Duodenal mucosa (tissue), 2 donors: ENCODE results near the gene KRCC1.

Experiments
- H3K27ac ChIP-seq: one replicate; pipeline ENCODE4 v1.7.0; 2013; ENCODE audit warnings: low read depth, low read length
- H3K27me3 ChIP-seq, 2 donors: one replicate each; pipeline ENCODE4 v1.7.0; 2013; ENCODE audit warnings: low read length in 2 of 2, control low read depth in 1 of 2; ENCODE audit not compliant: insufficient read depth in 2 of 2, control insufficient read depth in 1 of 2
- H3K36me3 ChIP-seq, 2 donors: one replicate each; pipeline ENCODE4 v1.7.0; 2013; ENCODE audit warnings: low read length in 2 of 2, control low read depth in 1 of 2; ENCODE audit not compliant: insufficient read depth in 2 of 2, control insufficient read depth in 1 of 2
- H3K4me1 ChIP-seq, 2 donors: one replicate each; pipeline ENCODE4 v1.7.0; 2013; ENCODE audit warnings: low read length in 2 of 2, control low read depth in 1 of 2; ENCODE audit not compliant: insufficient read depth in 2 of 2, control insufficient read depth in 1 of 2
- H3K4me3 ChIP-seq, 2 donors: one replicate each; pipeline ENCODE4 v1.7.0; 2013; ENCODE audit warnings: low read length in 2 of 2, low read depth in 1 of 2
- H3K9ac ChIP-seq, 2 donors: one replicate each; pipeline ENCODE4 v1.7.0; 2013; ENCODE audit warnings: low read length in 2 of 2, low read depth in 1 of 2
- H3K9me3 ChIP-seq, 2 donors: one replicate each; pipeline ENCODE4 v1.7.0; 2013; ENCODE audit warnings: low read length in 2 of 2, control low read depth in 1 of 2; ENCODE audit not compliant: control insufficient read depth in 1 of 2

KRCC1 gene

DNA sequence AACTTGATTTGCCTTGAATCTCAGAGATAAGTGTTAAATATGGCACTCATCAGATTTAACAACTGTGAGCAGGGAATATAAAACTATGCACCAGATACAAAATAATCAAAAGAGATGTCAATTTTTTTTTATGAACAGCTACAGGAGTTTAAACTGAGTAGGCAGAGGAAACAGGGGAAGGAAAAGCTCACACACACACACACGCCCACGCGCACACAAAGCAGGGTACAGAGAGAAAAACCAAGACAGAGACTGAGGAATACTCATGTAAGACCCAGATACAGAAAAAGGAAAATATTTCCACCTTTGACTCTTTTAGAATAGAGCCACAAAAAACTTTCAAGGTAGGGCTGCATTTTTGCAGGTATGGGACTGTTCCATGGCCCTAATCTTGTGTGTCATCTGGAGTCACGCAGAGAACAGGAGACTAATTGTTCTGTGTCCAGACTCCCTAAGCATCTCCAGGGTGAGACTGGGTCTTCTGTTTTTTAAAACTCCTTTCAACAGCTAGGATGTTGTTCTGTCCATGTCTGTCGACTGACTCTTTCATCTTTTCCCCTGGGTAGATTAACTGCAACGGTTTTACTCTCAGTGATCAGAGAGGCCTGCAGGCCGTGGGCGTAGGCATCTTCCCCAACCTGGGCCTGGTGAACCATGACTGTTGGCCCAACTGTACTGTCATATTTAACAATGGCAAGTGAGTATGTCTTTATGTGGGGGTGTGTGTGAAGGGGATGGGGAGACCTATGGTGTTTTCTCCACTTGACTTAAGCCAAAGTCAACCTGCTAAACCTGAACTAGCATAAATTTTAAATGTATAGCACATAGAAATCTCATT lies 35.1 kb upstream of the KRCC1 start:
- Histone ChIP-seq H3K27ac (no peak overlapping the region), H3K27me3 (no peaks in the 10 kb centered on the region), H3K36me3 (no peaks in the 10 kb centered on the region), H3K9me3 (no peaks in the 10 kb centered on the region), H3K9ac (no peak overlapping the region), H3K4me3 (no peak overlapping the region), H3K4me1 (no peaks in the 10 kb centered on the region)

DNA sequence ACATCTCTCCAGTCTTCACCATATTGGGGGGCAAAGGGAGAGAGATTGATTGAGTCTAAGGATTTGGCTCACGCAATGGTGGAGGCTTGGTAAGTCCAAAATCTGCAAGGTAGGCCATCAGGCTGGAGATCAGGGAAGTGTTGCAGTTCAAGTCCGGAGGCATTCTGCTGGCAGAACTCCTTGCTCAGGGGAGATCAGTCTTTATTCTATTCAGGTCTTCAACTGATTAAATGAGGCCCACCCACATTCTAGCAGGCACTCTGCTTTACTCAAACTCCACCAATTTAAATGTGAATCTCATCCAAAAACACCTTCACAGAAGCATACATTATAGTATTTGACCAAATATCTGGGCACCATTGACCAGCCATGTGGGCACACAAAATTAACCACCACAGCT lies 33.4 kb upstream of the KRCC1 start:
- Histone ChIP-seq H3K27me3 (no peaks in the 10 kb centered on the region), H3K4me1 (no peaks in the 10 kb centered on the region), H3K9ac (no peak overlapping the region), H3K27ac (no peak overlapping the region), H3K9me3 (no peaks in the 10 kb centered on the region), H3K36me3 (no peaks in the 10 kb centered on the region), H3K4me3 (no peak overlapping the region)

DNA sequence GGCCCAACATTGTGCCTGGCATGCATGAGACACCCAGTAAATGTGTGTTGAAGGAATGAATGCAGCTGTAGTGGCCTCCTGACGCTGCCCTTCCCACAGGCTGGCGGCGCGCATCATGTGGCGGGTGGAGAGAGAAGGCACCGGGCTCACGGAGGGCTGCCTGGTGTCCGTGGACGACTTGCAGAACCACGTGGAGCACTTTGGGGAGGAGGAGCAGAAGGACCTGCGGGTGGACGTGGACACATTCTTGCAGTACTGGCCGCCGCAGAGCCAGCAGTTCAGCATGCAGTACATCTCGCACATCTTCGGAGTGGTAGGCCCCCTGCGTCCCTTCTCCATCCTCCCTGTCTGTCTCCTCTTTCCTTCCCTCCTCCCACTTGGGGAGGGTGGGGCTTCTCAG lies 32.2 kb upstream of the KRCC1 start:
- Histone ChIP-seq H3K27ac (no peak overlapping the region), H3K36me3 (no peaks in the 10 kb centered on the region), H3K27me3 (no peaks in the 10 kb centered on the region)

DNA sequence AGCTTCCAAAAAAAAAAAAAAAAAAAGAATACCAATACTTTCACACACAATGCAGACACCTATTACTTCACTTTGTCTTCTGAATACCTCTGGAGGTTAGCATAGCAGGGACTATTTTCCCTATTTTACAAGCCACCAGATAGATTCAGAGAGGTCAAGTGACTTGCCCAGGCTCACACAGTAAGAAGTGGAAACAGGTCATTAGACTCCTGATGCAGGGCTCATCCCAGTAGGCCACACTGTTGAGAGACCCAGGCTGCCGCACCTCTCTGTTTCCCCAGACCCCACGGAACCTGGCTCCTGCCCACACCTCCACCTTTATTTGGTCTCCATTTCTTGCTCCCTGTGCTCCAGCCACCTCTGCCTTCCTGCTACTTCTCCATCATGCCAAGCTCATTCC lies 31.5 kb upstream of the KRCC1 start:
- Histone ChIP-seq H3K27me3 (no peaks in the 10 kb centered on the region), H3K27ac (no peak overlapping the region), H3K4me1 (no peaks in the 10 kb centered on the region), H3K36me3 (no peaks in the 10 kb centered on the region), H3K9ac (no peak overlapping the region), H3K4me3 (no peak overlapping the region), H3K9me3 (no peaks in the 10 kb centered on the region)

More for the DNA sequence above, 32.2 kb upstream of the KRCC1 start:
- H3K9me3 ChIP-seq, result no peaks in the 10 kb centered on the region
- H3K9ac ChIP-seq, result no peak overlapping the region
- no peaks in the 10 kb centered on the region for H3K4me1 ChIP-seq
- no peak overlapping the region for H3K4me3 ChIP-seq

DNA sequence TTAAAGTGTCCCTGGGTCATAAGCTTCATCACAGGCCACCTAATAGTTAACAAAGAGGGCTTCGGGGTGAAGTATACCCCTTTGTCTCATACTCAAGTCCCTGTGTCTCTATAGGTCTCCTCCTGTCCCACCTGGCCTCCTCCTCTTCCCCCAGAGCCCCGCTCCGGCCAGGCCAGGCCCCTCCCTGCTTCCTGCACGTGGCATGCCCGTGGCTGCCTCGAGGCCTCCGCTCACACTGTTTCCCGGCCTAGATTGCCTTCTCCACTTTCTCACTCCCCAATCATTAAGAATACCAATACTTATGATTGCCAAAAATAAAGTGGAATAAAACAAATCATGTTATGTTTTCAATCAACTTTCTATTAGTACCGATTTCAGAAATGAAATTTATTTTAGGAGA lies 30.8 kb upstream of the KRCC1 start:
- H3K4me1 ChIP-seq, result no peaks in the 10 kb centered on the region
- no peak overlapping the region for H3K9ac ChIP-seq
- no peak overlapping the region for H3K27ac ChIP-seq
- H3K4me3 ChIP-seq, result no peak overlapping the region
- no peaks in the 10 kb centered on the region for H3K9me3 ChIP-seq
- no peaks in the 10 kb centered on the region for H3K27me3 ChIP-seq
- no peaks in the 10 kb centered on the region for H3K36me3 ChIP-seq

DNA sequence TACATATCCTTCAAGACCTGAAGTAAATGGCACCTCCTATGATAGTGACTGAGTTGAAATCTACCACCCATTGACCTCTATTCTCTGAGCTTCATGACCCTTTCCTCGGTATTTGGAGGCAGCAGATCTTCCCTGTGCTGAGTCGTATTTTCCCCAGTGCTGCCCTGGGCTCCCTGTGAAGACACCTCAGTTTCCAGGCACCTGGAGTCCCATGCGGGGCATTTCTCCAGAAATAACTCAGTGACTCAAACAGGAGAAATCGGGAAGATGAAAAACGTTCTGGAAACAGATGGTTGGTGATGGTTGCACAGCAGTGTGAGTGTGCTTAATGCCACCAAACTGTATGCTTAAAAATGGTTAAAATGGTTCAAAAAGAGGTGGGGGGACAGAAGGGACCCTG lies 30.0 kb upstream of the KRCC1 start:
- H3K4me1 ChIP-seq, result no peaks in the 10 kb centered on the region
- no peak overlapping the region for H3K4me3 ChIP-seq
- H3K9ac ChIP-seq, result no peak overlapping the region
- H3K9me3 ChIP-seq, result no peaks in the 10 kb centered on the region
- H3K36me3 ChIP-seq, result no peaks in the 10 kb centered on the region
- H3K27me3 ChIP-seq, result no peaks in the 10 kb centered on the region
- H3K27ac ChIP-seq, result no peak overlapping the region

DNA sequence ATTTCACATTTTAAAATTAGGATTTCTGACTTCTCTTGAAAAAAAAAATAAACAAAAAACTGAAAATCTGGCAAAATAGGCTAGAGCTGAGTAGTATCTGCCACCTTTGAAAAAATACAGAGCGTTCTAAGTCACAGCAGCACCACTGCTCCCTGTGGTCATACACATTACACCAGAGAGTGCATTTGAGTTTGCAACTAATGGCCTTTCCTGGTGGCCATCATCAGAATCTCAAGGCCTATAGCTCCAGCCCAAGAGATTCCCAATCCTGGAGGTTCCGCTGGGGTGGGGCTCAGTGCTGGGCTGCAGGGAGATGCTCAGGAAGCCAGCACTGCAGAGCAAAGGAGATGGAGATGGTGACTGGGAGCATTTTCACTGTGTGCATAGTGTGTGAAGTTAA lies 29.5 kb upstream of the KRCC1 start:
- H3K4me3 ChIP-seq, result no peak overlapping the region
- H3K9me3 ChIP-seq, result no peaks in the 10 kb centered on the region
- H3K27me3 ChIP-seq, result no peaks in the 10 kb centered on the region
- no peak overlapping the region for H3K9ac ChIP-seq
- no peaks in the 10 kb centered on the region for H3K36me3 ChIP-seq
- no peak overlapping the region for H3K27ac ChIP-seq
- H3K4me1 ChIP-seq, result no peaks in the 10 kb centered on the region

DNA sequence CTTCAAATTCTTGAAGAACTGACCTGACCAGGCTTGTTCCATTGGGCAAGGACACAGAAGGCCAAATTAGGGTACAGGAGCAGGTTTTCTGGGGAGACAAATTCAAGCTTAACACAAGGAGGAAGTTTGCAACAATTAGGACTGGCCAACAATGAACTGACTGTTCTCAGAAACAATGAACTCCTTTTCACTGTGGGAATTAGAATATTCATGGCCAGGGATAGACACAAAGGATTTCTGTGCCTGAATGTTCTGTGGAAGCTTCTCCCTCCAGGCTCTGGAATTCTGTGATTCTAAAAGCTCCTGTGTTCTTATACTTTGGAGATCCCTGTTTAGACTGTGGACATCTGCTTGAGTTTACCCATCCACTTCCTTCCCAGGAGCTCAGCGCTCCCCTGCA lies 27.2 kb upstream of the KRCC1 start:
- no peak overlapping the region for H3K27ac ChIP-seq
- H3K9me3 ChIP-seq, result no peaks in the 10 kb centered on the region
- no peaks in the 10 kb centered on the region for H3K4me1 ChIP-seq
- H3K27me3 ChIP-seq, result no peaks in the 10 kb centered on the region
- no peak overlapping the region for H3K9ac ChIP-seq
- H3K4me3 ChIP-seq, result no peak overlapping the region
- no peaks in the 10 kb centered on the region for H3K36me3 ChIP-seq

DNA sequence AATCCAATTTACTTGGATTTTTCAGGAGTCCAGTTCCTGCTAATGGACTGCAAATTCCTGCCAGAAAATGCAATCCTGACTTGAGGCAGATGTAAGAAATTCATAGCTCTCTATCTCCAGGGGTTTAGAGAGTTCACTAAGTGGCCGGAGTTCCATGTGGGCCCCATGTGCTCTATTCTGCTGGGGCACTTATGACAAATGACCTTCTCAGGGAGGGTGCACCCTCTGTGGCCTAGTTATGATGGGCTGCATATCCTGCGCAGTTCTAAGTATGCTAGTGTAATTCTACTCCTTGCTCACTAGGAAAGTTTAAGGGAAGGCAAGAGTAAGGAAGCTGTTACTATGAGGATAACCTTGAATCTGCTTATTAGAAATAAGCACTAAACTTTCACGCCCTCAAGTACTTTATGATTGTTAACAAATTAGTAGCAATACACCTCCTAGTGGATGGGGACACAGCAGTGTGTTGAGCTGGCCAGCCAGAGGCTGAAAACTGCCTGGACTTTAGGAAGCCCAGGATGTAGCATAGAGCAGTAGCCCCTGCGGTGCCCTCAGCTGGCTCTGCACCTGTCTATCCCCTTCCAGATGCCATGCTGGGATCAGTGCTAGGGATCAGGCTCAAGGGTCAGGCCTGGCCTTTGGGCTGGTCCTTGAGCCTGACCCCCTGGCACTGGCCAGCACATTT lies 26.5 kb upstream of the KRCC1 start:
- H3K4me3 ChIP-seq, result no peak overlapping the region
- no peaks in the 10 kb centered on the region for H3K27me3 ChIP-seq
- no peak overlapping the region for H3K27ac ChIP-seq
- no peaks in the 10 kb centered on the region for H3K4me1 ChIP-seq
- H3K9ac ChIP-seq, result no peak overlapping the region
- H3K36me3 ChIP-seq, result no peaks in the 10 kb centered on the region
- no peaks in the 10 kb centered on the region for H3K9me3 ChIP-seq

DNA sequence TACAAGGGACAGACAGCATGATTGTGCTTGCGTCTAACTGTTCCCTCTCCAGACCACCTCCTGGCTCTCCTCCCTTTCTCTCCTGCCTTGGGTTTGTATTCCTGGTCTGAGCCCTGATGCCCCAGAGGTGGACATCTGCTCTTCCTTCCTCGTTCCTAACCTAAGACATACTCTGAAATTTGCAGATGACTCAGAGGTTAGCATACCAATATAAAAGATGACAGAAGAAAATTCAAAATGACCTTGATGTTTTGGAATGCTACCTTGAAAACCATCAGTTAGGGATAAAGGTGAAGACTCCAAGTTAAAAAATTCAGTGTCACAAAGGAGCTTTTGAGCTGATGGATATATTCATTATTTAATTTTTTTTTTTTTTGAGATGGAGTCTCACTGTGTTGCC lies 25.0 kb upstream of the KRCC1 start:
- Histone ChIP-seq H3K9me3 (no peaks in the 10 kb centered on the region), H3K4me3 (no peak overlapping the region), H3K36me3 (no peaks in the 10 kb centered on the region), H3K27ac (no peak overlapping the region), H3K9ac (no peak overlapping the region), H3K4me1 (no peaks in the 10 kb centered on the region), H3K27me3 (no peaks in the 10 kb centered on the region)
